Endometrial microvascular endothelial cells (primary cell): ENCODE data around the gene STARD7. TPM values are rescaled to one million over a fixed set of nuclear protein-coding genes. Genes with fewer than 3 reads are reported as not detected.

Experiments used
- in situ Hi-C: cut with HindIII; loops from 2 replicates; pipeline ENCODE4 v1.10.0; 2017; ENCODE audit warnings: low sequenced_read_pairs, low pct_unique_long_range_greater_than_20kb; ENCODE audit errors: inconsistent ontology term
- total RNA-seq: library from RNA; depleted of rRNA; stranded (reverse); fragments of >200 nt; gene quantifications from one replicate; pipeline ENCODE4 v1.2.3, GENCODE V29; 2015; ENCODE audit errors: inconsistent ontology term

The STARD7 gene
- total RNA-seq, 1 donor from 2014 or later, result 149 TPM

- in situ Hi-C loops, result no loop called here
These were observed 53.9 kb downstream of the STARD7 start for GRCh38 chr2:96154506-96155380.

GRCh38 chr2:96153991-96154431 lies 54.6 kb downstream of the STARD7 start:
- in situ Hi-C loops, result no loop called here

- in situ Hi-C loops, result no loop called here
These were observed 55.3 kb downstream of the STARD7 start for GRCh38 chr2:96153291-96153713.

GRCh38 chr2:96152304-96153161 lies 56.1 kb downstream of the STARD7 start:
- in situ Hi-C loops, result no loop called here

- in situ Hi-C loops, result no loop called here
These were observed 56.9 kb downstream of the STARD7 start for GRCh38 chr2:96151595-96152303.

GRCh38 chr2:96150791-96151594 lies 57.6 kb downstream of the STARD7 start:
- in situ Hi-C loops, result no loop called here

- in situ Hi-C loops, result no loop called here
These were observed 58.5 kb downstream of the STARD7 start for GRCh38 chr2:96150007-96150640.

GRCh38 chr2:96148410-96149217 lies 60.0 kb downstream of the STARD7 start:
- in situ Hi-C loops, result no loop called here

GRCh38 chr2:96147593-96148201 lies 60.9 kb downstream of the STARD7 start:
- in situ Hi-C loops, result no loop called here

GRCh38 chr2:96146881-96147592 lies 61.6 kb downstream of the STARD7 start:
- in situ Hi-C loops, result no loop called here

GRCh38 chr2:96146153-96146880 lies 62.3 kb downstream of the STARD7 start:
- in situ Hi-C loops, result no loop called here

GRCh38 chr2:96145848-96146152 lies 62.8 kb downstream of the STARD7 start:
- in situ Hi-C loops, result no loop called here

- in situ Hi-C loops, result no loop called here
These were observed 63.4 kb downstream of the STARD7 start, which contains the start of gene DUSP2 for GRCh38 chr2:96145036-96145847. Gene DUSP2 (minus strand): TSS chr2:96145440. CDS start chr2:96145354, 86 bp downstream.

- in situ Hi-C loops, result no loop called here
These were observed 64.1 kb downstream of the STARD7 start for GRCh38 chr2:96144481-96145035.
